GM12878 (cell line): ENCODE measurements around the gene KRT71. TPM values are rescaled to one million over a fixed set of nuclear protein-coding genes. Genes with fewer than 3 reads are reported as not detected.

Experiments
- ATAC-seq: fragments of 200-7000 bp; cut with Tn5 transposase; 3 replicates; pipeline ENCODE4 v1.9.1; 2020; ENCODE audit warnings: mild to moderate bottlenecking, moderate library complexity
- BruUV-seq: library from RNA; stranded (reverse); fragments of 400-500 nt; replicated peaks from 2 replicates; lab custom pipeline; 2021; lab: Mats Ljungman, UMichigan
- CTCF ChIA-PET: fragments of 300-600 bp; sonication (Branson Sonifier 250); formaldehyde crosslinking; extraction: SDS; loops from one replicate; lab custom pipeline; 2021; ENCODE audit warnings: inconsistent platforms; lab: Yijun Ruan, JAX
- POLR2A ChIA-PET: fragments of 350-600 bp; formaldehyde crosslinking; extraction: SDS; loops from one replicate; lab custom pipeline; 2021; ENCODE audit warnings: inconsistent platforms; lab: Charles Lee
- RAD21 ChIA-PET: fragments of 300-600 bp; sonication (Branson Sonifier 250); formaldehyde crosslinking; loops from one replicate; lab custom pipeline; 2023; ENCODE audit warnings: antibody characterized with exemption; ENCODE audit not compliant: unreplicated experiment; lab: Charles Lee
- SMC1A ChIA-PET: fragments of 300-600 bp; sonication (Branson Sonifier 250); formaldehyde crosslinking; loops from one replicate; lab custom pipeline; 2023; ENCODE audit not compliant: unreplicated experiment, uncharacterized antibody; lab: Charles Lee
- DNase-seq: peaks from one replicate; pipeline ENCODE4 v3.0.0-alpha.2; 2011; ENCODE audit warnings: low read depth, low spot score
- FAIRE-seq: peaks from 3 replicates; lab custom pipeline; 2011; peaks lifted over from hg19 to GRCh38; lab: Jason Lieb, UNC
- H2AFZ ChIP-seq: 2 replicates; pipeline ENCODE4 v1.6.0; 2011; ENCODE audit warnings: low read depth, low read length, control low read depth; ENCODE audit not compliant: control insufficient read depth
- H3K27ac ChIP-seq: 2 replicates; pipeline ENCODE4 v1.5.1; 2011; ENCODE audit warnings: control low read depth; ENCODE audit not compliant: control insufficient read depth, insufficient read depth
- H3K27me3 ChIP-seq, 2 experiments: replicated peaks in 1 of 2; 2 replicates each; pipeline versions ENCODE4 v1.6.0 to v1.6.1; 2011; ENCODE audit warnings: low read length in 1 of 2; ENCODE audit not compliant: control insufficient read depth in 2 of 2, insufficient read depth in 2 of 2
- H3K36me3 ChIP-seq, 2 experiments: 2 replicates each; pipeline ENCODE4 v1.5.1; 2011; ENCODE audit warnings: low read length in 1 of 2; ENCODE audit not compliant: control insufficient read depth in 2 of 2, insufficient read depth in 2 of 2
- H3K4me1 ChIP-seq: 2 replicates; pipeline ENCODE4 v1.6.1; 2011; ENCODE audit warnings: mild to moderate bottlenecking, low read length, moderate library complexity, mixed read lengths; ENCODE audit not compliant: control insufficient read depth, insufficient read depth
- H3K4me2 ChIP-seq: 2 replicates; pipeline ENCODE4 v1.6.0; 2011; ENCODE audit warnings: control low read depth; ENCODE audit not compliant: control insufficient read depth, insufficient read depth
- H3K4me3 ChIP-seq: fragments of 200-600 bp; sonication (generic); 2 replicates; pipeline ENCODE4 v1.5.1; 2016
- H3K79me2 ChIP-seq: 2 replicates; pipeline ENCODE4 v1.6.0; 2011; ENCODE audit warnings: low read length; ENCODE audit not compliant: control insufficient read depth, insufficient read depth
- H3K9ac ChIP-seq: 2 replicates; pipeline ENCODE4 v1.8.0; 2011; ENCODE audit warnings: low read length, control low read depth, mixed read lengths; ENCODE audit not compliant: control insufficient read depth, insufficient read depth
- H3K9me3 ChIP-seq: replicated peaks from 3 replicates; pipeline ENCODE4 v1.5.1; 2011; ENCODE audit warnings: mild to moderate bottlenecking, low read length; ENCODE audit not compliant: control insufficient read depth, insufficient read depth
- H4K20me1 ChIP-seq: 2 replicates; pipeline ENCODE4 v1.6.0; 2011; ENCODE audit not compliant: control insufficient read depth, insufficient read depth
- E2F4 ChIP-seq: IDR thresholded peaks from 2 replicates; pipeline ENCODE4 v1.6.1; 2012; ENCODE audit warnings: low read depth, low read length, improper control_type of control experiment
- MYB ChIP-seq: fragments of 150-350 bp; IDR thresholded peaks from 2 replicates; pipeline ENCODE4 v1.6.1; 2014; ENCODE audit warnings: mild to moderate bottlenecking, low read depth, low read length, borderline replicate concordance
- NKRF ChIP-seq: fragments of 450-650 bp; conservative IDR thresholded peaks from 2 replicates; pipeline ENCODE4 v1.6.1; 2017; ENCODE audit warnings: mild to moderate bottlenecking, moderate library complexity
- NR2C2 ChIP-seq: IDR thresholded peaks from 2 replicates; pipeline ENCODE4 v1.6.1; 2011; ENCODE audit warnings: borderline replicate concordance, low read depth; ENCODE audit not compliant: control insufficient read depth, insufficient read length
- POLR2A ChIP-seq: IDR thresholded peaks from 2 replicates; pipeline ENCODE4 v1.6.1; 2011; ENCODE audit warnings: low read depth, mild to moderate bottlenecking, low read length
- REST ChIP-seq: IDR thresholded peaks from 2 replicates; pipeline ENCODE4 v1.6.1; 2012; ENCODE audit warnings: mild to moderate bottlenecking, low read depth, low read length
- TCF12 ChIP-seq: IDR thresholded peaks from 2 replicates; pipeline ENCODE4 v1.6.1; 2011; ENCODE audit warnings: low read depth, mild to moderate bottlenecking, low read length
- ZBED1 ChIP-seq: IDR thresholded peaks from 2 replicates; pipeline ENCODE4 v1.6.1; 2016; ENCODE audit warnings: borderline replicate concordance
- ZBTB11 ChIP-seq: fragments of 450-650 bp; formaldehyde crosslinking; IDR thresholded peaks from 2 replicates; pipeline ENCODE4 v1.5.0; 2022; ENCODE audit warnings: mild to moderate bottlenecking, missing genetic modification characterization
- ZBTB4 ChIP-seq: fragments of 450-650 bp; formaldehyde crosslinking; IDR thresholded peaks from 2 replicates; pipeline ENCODE4 v1.4.0; 2022; ENCODE audit warnings: mild to moderate bottlenecking, moderate library complexity
- ZZZ3 ChIP-seq: IDR thresholded peaks from 2 replicates; pipeline ENCODE4 v1.6.1; 2011; ENCODE audit warnings: low read depth; ENCODE audit not compliant: control insufficient read depth, insufficient read length
- WGBS: methylation state at CpG from one replicate; pipeline ENCODE4 v1.1.6; 2016; ENCODE audit warnings: low lambda C conversion rate; ENCODE audit not compliant: insufficient replicate concordance, insufficient coverage; ENCODE audit errors: missing lambda C conversion rate; 5-methylcytosine and 5-hydroxymethylcytosine counted together
- in situ Hi-C: fragments of 300-500 bp; cut with MboI; formaldehyde crosslinking; loops from 9 replicates; pipeline ENCODE4 v1.14.3; 2018; ENCODE audit warnings: mixed read lengths
- intact Hi-C: fragments of 100-400 bp; cut with micrococcal nuclease; formaldehyde crosslinking; loops from one replicate; pipeline ENCODE4 v1.14.2; 2022; ENCODE audit not compliant: unreplicated experiment
- polyA plus RNA-seq, 11 experiments: library from polyadenylated mRNA; depleted of rRNA in 4 of 11; unstranded in 6 of 11; stranded (reverse) in 5 of 11; fragments of >200 nt; fragmentation: Nextera tagmentation in 4 of 11; fragmentation: Illumina TruSeq in 1 of 11; extraction: Ambion mirVana in 4 of 11; extraction: Trizol in 1 of 11; gene quantifications; 1 replicate in 1 of 11; 2 replicates in 10 of 11; pipeline versions ENCODE4 v1.2.1 to v1.2.3, GENCODE V29; 2011 to 2016; ENCODE audit warnings: inconsistent platforms in 2 of 11, missing spikeins in 2 of 11, low read depth in 1 of 11
- total RNA-seq, 4 experiments: library from RNA; depleted of rRNA in 3 of 4; stranded (reverse); fragments of >200 nt in 3 of 4; fragmentation: Illumina TruSeq in 1 of 4; extraction: Trizol in 1 of 4; gene quantifications; 2 replicates each; pipeline versions ENCODE4 v1.2.1 to v1.2.3, GENCODE V29; 2013 to 2021

Gene KRT71
- total and polyA plus RNA-seq, 10 of the 15 experiments (the other 5 are each of a cell fraction or from before 2014, with no cell fraction given): not detected

GRCh38 chr12:52535574-52535973, 17.4 kb downstream of the KRT71 start:
- H2AFZ ChIP-seq: no peak overlapping the region
- H3K36me3 ChIP-seq: no peaks in the 10 kb centered on the region
- intact Hi-C loops: no loop called here
- H3K27me3 ChIP-seq: no peaks in the 10 kb centered on the region; a peak in 1 of 4 replicates
- H3K4me1 ChIP-seq: no peaks in the 10 kb centered on the region
- POLR2A ChIA-PET: no interaction called here
- no TSS peak for BruUV-seq
- no peak for TF ChIP-seq ZZZ3
- TF ChIP-seq NKRF: no peak
- no peak for TF ChIP-seq E2F4
- no peak for TF ChIP-seq POLR2A
- no peak for TF ChIP-seq ZBTB11 (CRISPR knock-in tag)
- no peak for TF ChIP-seq MYB
- no peak for TF ChIP-seq NR2C2
- TF ChIP-seq TCF12: no peak
- no peak for TF ChIP-seq ZBED1
- no peak for TF ChIP-seq REST
- no peak for TF ChIP-seq ZBTB4 (CRISPR knock-in tag)
- TF ChIP-seq, all 136 proteins: peak for 0
- 0% methylated on average over 1 of the region's 1 CpG for WGBS
- H3K9ac ChIP-seq: no peak overlapping the region
- H3K4me2 ChIP-seq: no peak overlapping the region
- CTCF ChIA-PET: no interaction called here
- no peaks in the 10 kb centered on the region for H3K9me3 ChIP-seq
- in situ Hi-C loops: no loop called here
- FAIRE-seq (no peak), ATAC-seq (no peak), DNase-seq (no peak)
- SMC1A ChIA-PET: no interaction called here
- RAD21 ChIA-PET: no interaction called here
- H3K79me2 ChIP-seq: no peaks in the 10 kb centered on the region
- no peaks in the 10 kb centered on the region for H4K20me1 ChIP-seq
- no peak overlapping the region for H3K4me3 ChIP-seq
- no peak overlapping the region for H3K27ac ChIP-seq
